HG03575 (cell line): ENCODE data around the gene DTWD2.
"Not testable (repeated sequence)": the region's sequence is repeated elsewhere in the genome, so short reads cannot be mapped to it uniquely, and the experiment has no call there.

Source experiments
- ATAC-seq: cut with Tn5 transposase; IDR thresholded peaks from one replicate; pipeline ENCODE4 v1.9.1; 2021; ENCODE audit not compliant: unreplicated experiment, insufficient number of reproducible peaks, low FRiP score; ENCODE audit errors: extremely low read depth

The DTWD2 gene

DNA sequence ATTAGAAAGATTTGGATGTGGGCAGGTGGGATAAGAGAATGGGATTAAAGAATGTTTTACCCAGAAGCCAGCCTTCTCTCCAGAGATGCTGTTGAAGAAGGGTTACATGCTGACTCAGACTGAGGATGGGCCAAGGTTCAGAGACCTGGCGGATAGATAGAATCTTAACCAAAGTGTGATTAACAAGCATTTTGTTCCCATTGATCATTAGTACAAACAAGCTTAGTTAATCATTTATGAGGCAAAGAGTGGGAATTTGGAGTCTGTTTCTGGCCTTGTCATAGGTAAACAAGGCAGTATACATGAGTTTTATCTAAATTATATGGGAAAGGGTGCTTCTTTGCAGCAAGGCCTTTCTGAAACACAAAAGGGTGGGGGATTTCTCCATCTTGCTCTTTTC, 20.8 kb upstream of the DTWD2 start:
- no peak for ATAC-seq

DNA sequence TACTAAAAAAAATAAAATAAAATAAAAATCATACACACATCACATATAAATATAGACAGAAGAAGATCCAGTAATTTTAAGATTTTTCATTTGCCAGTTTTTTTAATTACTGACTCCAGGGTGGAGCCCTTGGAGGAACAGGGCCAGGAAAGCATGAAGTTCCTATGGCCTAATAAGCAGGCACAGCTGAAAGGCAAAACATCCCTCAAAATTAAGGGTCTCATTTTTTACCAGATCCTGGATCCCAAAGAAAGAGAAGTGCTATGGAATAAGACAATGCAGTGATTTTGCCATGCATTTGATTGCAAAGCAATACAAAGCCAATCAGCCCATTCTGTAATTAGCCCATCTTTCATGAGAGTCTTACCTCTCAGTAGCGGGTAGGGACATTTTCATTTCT, 11.3 kb upstream of the DTWD2 start:
- ATAC-seq = no peak

DNA sequence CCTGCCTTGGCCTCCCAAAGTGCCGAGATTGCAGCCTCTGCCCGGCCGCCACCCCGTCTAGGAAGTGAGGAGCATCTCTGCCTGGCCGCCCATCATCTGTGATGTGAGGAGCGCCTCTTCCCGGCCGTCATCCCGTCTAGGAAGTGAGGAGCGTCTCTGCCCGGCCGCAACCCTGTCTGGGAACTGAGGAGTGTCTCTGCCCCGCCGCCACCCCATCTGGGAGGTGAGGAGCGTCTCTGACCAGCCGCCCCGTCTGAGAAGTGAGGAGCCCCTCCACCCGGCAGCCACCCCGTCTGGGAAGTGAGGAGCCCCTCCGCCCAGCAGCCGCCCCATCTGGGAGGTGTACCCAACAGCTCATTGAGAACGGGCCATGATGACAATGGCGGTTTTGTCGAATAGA, 10.5 kb upstream of the DTWD2 start:
- not testable (repeated sequence) for ATAC-seq

DNA sequence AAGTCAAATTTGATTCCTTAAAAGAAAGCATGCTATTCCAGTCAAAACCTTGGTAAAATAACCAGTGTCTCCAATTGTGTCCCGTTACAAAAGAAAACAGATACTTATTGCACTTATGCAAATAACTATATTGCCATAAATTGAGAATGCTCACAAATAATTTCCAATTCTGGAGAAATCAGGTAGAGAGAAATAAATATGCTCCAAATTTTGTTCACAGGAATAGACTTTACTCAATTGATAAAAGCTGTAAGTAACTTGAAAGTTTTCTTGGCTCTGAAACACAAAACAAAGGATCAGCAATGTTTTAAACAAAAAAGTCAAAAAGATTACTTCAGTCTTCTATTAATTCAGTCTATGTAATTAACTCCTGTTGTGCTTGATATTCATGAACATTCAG, 7.8 kb upstream of the DTWD2 start:
- no peak for ATAC-seq

DNA sequence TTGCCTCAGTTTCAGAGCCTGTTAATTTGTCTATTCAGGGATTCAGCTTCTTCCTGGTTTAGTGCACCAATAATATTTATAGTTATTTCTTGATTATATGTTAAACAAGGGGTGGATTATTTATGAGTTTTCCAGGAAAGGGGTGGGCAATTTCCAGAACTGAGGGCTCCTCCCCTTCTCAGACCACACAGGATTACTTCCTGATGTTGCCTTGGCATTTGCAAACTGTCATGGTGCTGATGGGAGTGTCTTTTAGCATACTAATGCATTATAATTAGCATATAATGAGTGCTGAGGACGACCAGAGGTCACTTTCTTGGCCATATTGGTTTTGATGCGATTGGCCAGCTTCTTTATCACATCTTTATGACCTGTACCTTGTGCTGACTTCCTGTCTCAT, 6.2 kb upstream of the DTWD2 start:
- ATAC-seq = no peak

DNA sequence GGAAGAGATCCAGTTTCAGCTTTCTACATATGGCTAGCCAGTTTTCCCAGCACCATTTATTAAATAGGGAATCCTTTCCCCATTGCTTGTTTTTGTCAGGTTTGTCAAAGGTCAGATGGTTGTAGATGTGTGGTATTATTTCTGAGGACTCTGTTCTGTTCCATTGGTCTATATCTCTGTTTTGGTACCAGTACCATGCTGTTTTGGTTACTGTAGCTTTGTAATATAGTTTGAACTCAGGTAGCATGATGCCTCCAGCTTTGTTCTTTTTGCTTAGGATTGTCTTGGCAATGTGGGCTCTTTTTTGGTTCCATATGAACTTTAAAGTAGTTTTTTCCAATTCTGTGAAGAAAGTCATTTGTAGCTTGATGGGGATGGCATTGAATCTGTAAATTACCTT, 4.8 kb upstream of the DTWD2 start:
- not testable (repeated sequence) for ATAC-seq

DNA sequence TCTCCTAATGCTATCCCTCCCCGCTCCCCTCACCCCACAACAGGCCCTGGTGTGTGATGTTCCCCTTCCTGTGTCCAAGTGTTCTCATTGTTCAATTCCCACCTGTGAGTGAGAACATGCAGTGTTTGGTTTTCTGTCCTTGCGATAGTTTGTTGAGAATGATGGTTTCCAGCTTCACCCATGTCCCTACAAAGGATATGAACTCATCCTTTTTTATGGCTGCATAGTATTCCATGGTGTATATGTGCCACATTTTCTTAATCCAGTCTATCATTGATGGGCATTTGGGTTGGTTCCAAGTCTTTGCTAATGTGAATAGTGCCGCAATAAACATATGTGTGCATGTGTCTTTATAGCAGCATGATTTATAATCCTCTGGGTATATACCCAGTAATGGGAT, 3.7 kb upstream of the DTWD2 start:
- ATAC-seq = not testable (repeated sequence)

DNA sequence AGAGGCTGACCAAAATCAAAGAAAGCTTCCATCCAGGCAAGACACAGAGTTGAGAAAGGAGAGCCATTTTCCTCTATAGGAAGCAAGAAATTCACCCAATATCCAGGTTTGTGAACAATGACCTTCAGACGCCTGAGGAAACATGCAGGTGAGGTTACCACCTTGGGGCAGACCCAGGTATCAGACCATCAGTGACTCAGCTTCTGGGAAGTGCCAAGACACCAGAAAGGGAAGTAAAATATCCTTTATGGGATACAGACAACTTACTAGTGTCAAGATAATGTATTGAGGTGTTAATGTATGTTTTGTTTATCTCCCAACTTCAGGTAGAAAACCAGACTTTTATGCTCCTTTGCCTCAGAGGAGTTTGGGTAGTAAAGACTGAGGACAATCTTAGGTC, 2.2 kb upstream of the DTWD2 start:
- ATAC-seq = no peak

DNA sequence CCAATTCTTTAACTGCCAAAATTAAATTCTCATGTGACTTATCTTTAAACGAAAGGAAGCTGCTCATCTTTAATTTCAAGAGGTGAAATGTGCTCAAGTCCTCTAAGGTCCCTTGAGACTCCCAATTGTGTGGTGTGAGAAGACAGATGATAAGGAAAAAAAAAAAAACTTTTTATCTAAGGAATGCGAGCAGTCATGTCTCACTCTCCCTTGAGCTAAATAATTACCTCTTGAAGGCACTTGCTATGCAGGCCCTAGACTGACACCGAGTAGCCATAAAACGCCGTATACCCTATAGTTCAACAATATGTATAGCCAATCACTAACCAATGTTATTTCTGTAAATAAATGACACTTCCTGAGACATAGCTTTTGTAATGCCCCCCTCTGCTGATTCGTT, 1.5 kb upstream of the DTWD2 start:
- ATAC-seq = no peak

DNA sequence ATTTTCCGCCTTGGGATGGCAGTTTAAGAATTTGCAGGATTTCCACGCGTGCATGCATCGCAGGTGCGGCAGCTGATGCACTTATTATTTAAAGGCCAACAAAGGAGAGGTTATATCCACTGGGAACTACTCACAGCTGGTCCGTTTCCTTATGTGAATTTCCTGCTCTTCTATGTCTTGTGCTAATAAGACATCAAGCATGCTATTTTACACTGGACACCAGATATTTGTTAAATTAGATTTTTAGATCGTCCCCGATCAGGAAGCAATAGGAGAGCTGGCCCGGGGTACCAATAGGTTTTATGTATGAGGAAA, 476 bp upstream of the DTWD2 start:
- ATAC-seq = no peak

DNA sequence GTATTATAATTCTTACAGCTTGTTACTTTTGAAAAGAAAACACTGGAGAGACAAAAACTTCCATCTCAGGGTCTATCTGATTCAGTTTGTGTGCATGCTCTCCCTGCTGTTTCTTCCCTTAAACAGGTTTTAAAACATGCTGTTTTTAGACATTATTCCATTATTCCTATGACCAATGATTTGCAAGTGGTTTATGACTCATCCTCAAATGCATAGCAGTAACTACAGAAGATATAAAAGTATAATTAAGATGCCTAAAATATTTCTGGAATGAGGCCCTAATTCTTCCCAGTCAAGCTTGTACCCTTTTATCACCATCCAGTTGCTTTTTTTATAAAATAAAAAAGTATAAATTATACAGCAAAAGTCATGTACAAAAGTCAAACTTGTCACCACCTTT, 3.7 kb downstream of the DTWD2 start:
- ATAC-seq = no peak

DNA sequence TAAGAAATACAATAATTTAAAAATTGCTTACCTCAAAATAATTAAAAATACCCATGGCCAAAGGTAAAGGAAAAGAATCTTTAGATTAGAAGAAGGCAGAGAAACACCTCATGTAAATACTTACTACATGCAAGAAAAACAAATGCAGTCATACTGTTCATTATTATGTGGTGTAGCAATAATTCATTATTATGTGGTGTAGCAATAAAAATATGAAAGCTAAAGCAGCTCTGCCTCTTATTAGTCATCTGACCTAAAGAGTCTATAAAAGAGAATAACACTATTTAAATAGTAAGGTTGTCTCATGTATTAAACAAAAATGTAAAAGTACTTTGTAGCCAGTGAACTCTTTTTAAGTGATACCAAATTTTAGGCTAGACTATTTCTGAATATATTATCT, 6.6 kb downstream of the DTWD2 start:
- no peak for ATAC-seq

DNA sequence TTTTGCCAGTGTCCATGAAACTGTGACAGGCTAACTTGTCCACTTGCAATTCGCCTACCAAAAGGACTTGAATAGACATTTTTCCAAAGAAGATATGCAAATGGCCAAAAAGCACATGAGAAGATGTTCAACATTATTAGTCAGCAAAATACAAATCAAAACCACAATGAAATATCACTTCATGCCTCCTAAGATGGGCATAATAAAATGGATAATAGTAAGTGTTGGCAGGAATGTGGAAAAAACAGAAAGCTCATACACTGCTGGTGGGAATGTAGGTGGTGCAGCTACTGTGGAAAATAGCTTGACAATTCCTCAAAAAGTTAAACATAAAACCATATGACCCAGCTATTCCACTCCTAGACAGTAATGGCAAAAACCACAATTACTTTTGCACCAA, 7.9 kb downstream of the DTWD2 start:
- ATAC-seq = no peak

DNA sequence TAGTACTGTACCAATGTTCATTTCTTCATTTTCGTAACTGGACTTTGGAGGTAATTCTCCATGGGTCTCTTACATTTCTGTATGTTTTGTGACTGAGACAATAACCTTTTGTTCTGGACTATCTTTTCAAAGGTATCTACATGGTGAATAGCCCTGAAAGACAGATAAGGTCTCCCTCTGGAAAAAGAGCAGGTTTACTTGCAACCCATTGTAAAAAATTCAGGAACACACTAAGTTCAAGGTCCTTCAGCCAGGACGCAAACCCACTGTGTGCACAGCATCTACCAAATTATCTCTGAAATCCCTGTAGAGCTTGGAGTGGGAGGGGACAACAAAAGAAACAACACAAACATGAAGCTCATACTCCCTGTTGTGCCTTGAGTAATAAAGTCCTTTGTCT, 8.3 kb downstream of the DTWD2 start:
- ATAC-seq = no peak

DNA sequence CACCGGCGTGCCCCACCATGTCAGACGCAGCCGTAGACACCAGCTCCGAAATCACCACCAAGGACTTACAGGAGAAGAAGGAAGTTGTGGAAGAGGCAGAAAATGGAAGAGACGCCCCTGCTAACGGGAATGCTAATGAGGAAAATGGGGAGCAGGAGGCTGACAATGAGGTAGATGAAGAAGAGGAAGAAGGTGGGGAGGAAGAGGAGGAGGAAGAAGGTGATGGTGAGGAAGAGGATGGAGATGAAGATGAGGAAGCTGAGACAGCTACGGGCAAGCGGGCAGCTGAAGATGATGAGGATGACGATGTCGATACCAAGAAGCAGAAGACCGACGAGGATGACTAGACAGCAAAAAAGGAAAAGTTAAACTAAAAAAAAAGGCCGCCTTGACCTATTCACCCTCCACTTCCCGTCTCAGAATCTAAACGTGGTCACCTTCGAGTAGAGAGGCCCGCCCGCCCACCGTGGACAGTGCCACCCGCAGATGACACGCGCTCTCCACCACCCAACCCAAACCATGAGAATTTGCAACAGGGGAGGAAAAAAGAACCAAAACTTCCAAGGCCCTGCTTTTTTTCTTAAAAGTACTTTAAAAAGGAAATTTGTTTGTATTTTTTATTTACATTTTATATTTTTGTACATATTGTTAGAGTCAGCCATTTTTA, 14.4 kb downstream of the DTWD2 start:
- not testable (repeated sequence) for ATAC-seq

DNA sequence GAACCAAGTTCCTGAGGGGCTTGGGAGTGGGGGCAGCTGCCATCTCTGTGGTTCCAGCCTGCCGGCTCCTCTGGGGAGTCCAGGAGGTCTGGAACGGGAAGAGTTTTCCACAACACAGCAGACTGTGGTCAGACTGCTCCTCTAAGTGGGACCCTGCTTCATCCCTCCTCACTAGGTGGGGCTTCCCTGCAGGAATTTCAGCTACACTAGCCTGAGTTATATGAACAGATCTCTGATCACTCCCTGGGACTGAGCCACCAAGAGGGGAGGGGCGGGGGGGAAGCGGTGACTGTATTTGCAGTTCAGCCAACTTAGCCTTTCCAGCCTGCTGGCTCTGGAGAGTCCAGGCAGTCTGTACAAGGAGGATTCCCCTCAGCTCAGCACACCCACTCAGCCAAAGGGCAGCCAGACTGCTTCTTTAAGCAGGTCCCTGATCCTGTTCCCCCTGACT, 19.4 kb downstream of the DTWD2 start:
- ATAC-seq = no peak

DNA sequence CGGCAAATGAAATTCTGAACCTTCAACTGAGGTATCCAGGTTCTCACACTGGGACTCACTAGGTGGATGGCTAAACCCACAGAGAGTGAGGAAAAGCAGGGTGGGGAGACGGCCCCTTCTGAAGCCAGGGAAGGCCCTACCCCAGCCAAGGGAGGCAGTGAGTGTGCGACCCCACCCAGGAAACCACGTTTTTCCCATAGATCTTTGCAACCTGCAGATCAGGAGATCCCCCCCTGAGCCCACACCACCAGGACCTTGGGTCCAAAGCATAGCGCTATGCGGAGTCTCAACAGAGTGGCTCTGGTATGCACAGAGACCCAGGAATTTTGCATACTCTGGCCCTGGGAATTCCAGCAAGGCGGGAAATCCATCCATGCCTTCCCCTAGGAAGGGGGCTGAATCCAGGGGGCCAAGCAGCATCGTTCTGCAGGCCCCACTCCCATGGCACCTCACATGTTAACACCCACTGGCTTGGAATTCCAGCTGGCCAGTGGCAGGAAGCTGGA, 19.9 kb downstream of the DTWD2 start:
- no peak for ATAC-seq

DNA sequence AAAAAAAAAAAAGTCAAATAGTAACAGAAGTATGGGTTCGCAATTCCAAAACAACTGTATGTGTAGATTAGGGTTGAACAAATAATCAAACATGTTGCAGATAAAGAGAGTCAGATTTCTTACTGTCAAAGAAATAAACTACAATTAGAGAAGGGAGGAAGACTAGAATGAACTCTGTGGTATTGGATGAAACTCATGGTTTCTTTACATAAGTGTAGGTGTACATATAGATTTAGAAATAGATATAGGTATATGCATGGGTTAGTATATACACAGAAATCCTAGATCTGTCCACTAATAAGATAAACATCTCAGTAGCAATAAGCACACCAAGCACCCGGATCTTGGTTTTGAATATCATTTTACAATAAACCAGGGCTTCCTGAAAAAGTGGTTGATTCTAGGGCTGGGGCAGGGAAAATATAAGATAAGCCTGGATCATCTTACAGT, 21.3 kb downstream of the DTWD2 start:
- no peak for ATAC-seq

DNA sequence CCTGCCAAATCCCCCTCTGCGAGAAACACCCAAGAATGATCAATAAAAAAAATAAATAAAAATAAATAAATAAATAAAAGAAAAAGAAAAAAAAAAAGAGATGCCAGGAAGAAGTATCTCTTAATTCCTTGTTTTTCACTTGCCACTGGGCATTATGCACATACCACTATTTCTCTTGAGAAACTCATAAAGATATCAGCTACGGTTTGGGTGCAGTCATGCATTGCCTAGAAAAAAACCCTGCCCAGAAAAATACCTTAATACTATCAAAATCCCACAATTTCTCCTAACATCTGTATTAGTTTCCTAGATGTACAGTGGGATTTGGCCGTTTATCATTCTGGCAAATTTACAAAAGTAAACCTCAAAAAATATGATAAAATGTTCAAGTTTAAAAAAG, 22.5 kb downstream of the DTWD2 start:
- no peak for ATAC-seq

DNA sequence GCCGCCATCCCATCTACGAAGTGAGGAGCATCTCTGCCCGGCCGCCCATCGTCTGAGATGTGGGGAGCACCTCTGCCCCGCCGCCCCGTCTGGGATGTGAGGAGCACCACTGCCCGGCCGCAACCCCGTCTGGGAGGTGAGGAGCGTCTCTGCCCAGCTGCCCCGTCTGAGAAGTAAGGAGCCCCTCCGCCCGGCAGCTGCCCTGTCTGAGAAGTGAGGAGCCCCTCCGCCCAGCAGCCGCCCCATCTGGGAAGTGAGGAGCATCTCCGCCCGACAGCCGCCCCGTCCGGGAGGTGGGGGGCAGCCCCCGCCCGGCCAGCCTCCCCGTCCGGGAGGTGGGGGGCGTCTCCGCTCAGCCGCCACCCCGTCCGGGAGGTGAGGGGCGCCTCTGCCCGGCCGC, 23.4 kb downstream of the DTWD2 start:
- ATAC-seq = not testable (repeated sequence)

DNA sequence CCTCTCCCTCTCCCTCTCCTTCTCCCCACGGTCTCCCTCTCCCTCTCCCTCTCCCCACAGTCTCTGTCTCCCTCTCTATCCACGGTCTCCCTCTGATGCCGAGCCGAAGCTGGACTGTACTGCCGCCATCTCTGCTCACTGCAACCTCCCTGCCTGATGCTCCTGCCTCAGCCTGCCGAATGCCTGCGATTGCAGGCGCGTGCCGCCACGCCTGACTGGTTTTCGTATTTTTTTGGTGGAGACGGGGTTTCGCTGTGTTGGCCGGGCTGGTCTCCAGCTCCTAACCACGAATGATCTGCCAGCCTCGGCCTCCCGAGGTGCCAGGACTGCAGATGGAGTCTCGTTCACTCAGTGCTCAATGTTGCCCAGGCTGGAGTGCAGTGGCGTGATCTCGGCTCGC, 24.0 kb downstream of the DTWD2 start:
- ATAC-seq = not testable (repeated sequence)
